Skin of body (tissue), 2 donors: ENCODE measurements around the gene TBCK. TPM values are rescaled to one million over a fixed set of nuclear protein-coding genes. Genes with fewer than 3 reads are reported as not detected.
A peak's percentile ranks its signal among the peaks of the same experiment; 100 is the strongest.

Experiments used
- DNase-seq: peaks from one replicate; lab custom pipeline; 2025; lab: John Stamatoyannopoulos, UW
- total RNA-seq: library from RNA; depleted of rRNA; stranded (reverse); fragments of >200 nt; gene quantifications from one replicate; pipeline ENCODE4 v1.2.3, GENCODE V29; 2014

Gene TBCK
- total RNA-seq, 1 donor from 2014 or later, result 56.3 TPM

GRCh38 chr4:106046083-106046482, 269.9 kb downstream of the TBCK start:
- DNase-seq, result no peak

DNA sequence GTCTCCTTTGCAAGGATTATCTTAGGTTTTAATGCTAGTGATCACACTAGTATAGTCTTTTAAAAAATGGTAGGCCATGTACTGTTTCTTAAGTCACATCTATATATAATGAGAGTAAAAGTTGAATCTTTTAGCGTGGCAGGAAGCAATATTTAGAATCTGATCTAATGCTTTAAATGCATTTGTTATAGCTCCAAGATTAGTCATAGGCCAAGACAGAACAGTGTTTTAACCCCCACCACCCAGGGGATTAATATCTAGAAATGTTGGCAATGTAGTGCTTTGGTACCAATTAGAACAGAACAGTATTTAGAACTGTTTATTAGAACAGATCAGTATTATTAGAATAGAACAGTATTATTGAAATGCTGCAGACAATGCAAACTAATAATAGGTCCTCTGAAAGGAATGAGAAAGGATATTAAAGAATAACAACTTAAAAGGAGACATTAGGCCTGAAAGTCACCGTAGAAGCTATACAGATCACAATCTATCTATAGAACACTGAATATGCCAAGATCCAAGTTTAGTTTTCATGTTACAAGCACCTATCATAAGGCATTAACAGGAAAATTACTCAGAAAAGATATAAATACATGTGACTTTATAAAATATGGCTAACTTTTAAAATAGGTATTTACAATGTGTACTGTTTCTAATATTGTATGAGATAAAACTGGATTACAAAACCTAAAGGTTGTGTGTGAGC, 274.6 kb downstream of the TBCK start:
- DNase-seq, result no peak

DNA sequence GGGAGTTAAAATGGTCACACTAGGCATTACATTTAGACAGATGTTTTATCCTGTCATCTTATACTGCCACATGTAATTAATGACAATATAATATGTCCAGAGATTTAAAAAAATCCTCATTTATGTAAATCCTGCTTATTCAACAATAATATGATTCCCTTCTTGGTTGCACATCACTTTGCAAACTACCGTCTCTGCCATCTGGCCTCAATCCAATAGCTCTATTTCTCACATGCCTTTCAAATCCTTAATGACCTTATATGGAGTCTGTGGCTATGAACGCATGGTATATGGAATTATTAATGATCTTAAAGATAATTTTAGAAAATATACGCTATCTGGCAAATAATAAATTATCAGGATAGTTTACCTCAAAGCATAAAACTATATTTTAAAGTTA, 276.2 kb downstream of the TBCK start:
- peak; percentile 7 for DNase-seq

DNA sequence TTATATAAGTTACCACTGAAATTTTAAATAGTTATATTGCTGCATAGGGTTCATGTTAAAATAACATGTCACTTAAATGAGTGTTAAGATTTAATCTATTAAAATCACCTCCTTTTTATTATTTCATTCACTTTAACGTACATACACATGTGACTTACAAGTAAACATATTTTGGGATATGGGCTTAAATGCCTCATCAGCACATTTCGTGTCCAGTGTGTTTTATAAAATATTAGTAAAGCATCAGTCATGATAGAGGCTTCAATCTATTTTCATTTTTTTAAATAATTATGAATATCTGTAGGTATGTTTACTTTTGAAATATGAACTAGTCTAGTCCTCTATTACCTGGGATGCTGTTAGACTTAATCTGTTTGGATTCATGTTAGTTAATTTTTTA, 277.1 kb downstream of the TBCK start:
- DNase-seq, result no peak

DNA sequence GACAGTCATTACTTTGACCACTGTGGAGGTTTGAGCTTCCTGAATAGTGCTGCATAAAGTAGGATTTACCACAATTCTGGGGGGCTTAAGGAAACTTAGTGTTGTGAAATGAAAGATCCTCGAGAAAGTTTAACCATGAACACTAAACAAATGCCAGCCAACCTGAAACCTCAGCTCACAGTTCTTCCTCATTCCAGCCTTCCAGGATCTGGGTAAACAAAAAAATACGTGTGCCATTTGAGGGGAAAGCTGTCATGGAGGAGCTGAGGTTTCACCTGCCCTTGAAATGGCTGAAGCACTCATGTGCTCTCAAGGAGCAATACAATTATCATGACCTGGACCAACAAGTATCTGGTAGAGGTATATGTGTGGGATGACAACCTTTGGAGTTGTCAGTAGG, 278.0 kb downstream of the TBCK start:
- DNase-seq, result no peak

- no peak for DNase-seq
Observed at GRCh38 chr4:106036848-106037247, 279.2 kb downstream of the TBCK start.

GRCh38 chr4:106036334-106036733, 279.7 kb downstream of the TBCK start:
- no peak for DNase-seq

DNA sequence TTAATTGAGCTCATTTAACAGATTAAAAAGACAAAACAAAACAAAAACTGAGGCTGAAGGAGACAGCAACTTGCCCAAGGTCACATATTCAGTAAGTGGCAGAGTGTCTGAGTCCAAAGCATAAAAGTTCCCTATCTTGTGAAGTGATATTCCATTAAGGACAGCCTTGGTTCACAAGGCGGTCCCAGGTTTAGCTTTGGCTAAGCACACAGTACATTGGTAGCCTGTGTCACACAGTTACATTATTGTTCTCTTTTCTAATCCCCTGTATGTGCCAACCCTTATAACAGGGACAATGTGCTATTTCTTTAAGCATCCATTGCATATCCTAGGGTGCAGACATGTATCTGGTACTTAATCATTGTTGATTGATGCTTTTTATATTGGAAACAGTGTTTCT, 280.8 kb downstream of the TBCK start:
- DNase-seq, result no peak

- DNase-seq, result no peak
Observed at GRCh38 chr4:106034751-106035150, 281.3 kb downstream of the TBCK start.

- no peak for DNase-seq
Observed at GRCh38 chr4:106034220-106034619, 281.8 kb downstream of the TBCK start.

- DNase-seq, result no peak
Observed at GRCh38 chr4:106033469-106033868, 282.5 kb downstream of the TBCK start.

DNA sequence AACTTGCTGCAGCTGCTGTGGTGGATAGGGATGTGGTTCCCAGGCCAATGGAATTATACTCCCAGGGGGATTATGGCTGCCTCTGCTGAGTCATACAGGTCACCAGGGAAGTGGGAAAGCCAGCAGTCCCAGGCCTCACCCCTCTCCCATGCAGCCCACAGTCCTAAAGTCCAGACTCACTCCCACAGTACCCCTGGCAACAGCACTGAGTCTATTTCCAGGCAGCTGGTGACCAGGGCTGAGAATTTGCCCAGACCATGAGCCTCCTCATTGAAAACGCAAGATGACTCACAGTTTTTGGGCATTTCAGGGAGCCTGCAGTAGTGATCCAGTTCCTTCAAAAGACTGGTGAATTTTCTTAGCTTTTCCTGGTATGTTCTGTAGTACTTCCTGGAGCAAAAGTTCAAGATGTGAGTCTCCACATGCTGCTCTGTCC, 283.1 kb downstream of the TBCK start:
- no peak for DNase-seq

- no peak for DNase-seq
Observed at GRCh38 chr4:106022454-106022853, 293.6 kb downstream of the TBCK start.

- DNase-seq, result no peak
Observed at GRCh38 chr4:106021737-106022410, 294.1 kb downstream of the TBCK start.

DNA sequence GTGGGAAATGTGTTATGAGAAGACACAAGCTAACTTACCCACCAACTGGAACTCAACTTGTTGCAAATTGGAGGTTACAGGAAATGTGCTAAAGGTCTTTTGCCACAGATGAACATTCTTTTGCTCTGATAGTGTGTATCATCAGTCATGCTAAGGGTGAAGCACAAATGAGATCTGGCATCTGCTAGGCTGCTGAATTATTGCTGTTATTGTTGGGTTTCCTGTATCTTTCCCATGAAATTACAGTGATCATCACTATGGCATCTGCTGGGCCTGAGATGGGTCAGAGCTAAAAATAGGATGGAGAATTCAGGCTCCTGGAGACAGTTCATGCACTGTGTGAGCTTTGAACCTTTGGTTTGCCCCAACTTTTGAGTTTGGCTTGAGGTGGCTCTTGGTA, 296.2 kb downstream of the TBCK start:
- no peak for DNase-seq

GRCh38 chr4:106017975-106018374, 298.0 kb downstream of the TBCK start:
- DNase-seq, result no peak

DNA sequence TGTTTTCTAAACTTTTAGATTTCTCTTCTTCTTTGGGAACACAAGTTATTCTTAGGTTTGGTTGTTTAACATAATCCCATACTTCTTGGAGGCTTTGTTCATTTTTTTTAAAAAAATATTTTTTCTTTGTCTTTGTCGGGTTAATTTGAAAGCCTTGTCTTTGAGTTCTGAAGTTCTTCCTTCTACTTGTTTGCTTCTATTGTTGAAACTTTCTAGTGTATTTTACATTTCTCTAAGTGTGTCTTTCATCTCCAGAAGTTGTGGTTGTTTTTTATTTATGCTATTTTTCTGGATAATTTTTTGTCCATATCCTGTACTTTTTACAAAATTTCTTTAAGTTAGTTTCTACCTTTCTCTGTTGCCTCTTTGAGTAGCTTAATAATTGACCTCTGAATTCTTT, 304.6 kb downstream of the TBCK start:
- DNase-seq, result no peak

- no peak for DNase-seq
Observed at GRCh38 chr4:106010761-106011160, 305.2 kb downstream of the TBCK start.

- no peak for DNase-seq
Observed at GRCh38 chr4:106002994-106003393, 313.0 kb downstream of the TBCK start.

GRCh38 chr4:105998171-105999063, 317.6 kb downstream of the TBCK start:
- DNase-seq, result no peak

DNA sequence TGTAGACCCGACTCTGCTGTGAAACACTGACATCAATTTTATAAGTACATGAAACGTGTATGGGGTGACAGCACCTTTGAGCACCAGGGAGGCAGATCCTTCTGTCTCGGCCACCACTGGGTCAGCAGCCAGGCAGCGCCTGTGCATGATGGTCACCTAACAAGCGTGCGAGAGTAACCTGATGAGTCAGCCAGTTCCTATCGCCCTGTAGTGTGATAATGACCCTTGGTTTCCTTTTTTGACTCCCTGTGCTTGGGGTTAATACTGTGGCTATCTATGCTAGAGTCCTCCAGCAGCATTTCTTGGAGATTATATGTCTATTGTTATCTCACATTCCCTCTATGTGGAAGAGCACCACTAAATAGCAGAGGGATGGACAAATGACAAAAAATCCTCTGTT, 319.2 kb downstream of the TBCK start:
- DNase-seq, result no peak

GRCh38 chr4:105994841-105995501, 321.0 kb downstream of the TBCK start:
- DNase-seq, result no peak
